ENCODE measurements around the gene CASP14.
"Not testable (repeated sequence)": the region's sequence is repeated elsewhere in the genome, so short reads cannot be mapped to it uniquely, and the experiment has no call there.

Gene CASP14

GRCh38 chr19:15096223-15096622 lies 46.9 kb downstream of the CASP14 start:
- TF ChIP-seq, protein P1, sequence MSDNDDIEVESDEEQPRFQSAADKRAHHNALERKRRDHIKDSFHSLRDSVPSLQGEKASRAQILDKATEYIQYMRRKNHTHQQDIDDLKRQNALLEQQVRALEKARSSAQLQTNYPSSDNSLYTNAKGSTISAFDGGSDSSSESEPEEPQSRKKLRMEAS (IDR thresholded peaks at IDR 0.05; ENCODE audit: low read depth, low read length), result no peak
- TF ChIP-seq POLR2A (IDR thresholded peaks at IDR 0.05; ENCODE audit: extremely low read depth, insufficient read length), result no peak
- no peak for TF ChIP-seq CTCF (IDR thresholded peaks at IDR 0.05; ENCODE audit: low read depth, low read length)
- no peak for TF ChIP-seq MYC (IDR thresholded peaks at IDR 0.05; ENCODE audit: low read depth, low read length)
- no peak overlapping the region for H3K4me3 ChIP-seq (ENCODE audit: low read depth, low read length)
- DNase-seq (ENCODE audit: low read depth), result no peak

DNA sequence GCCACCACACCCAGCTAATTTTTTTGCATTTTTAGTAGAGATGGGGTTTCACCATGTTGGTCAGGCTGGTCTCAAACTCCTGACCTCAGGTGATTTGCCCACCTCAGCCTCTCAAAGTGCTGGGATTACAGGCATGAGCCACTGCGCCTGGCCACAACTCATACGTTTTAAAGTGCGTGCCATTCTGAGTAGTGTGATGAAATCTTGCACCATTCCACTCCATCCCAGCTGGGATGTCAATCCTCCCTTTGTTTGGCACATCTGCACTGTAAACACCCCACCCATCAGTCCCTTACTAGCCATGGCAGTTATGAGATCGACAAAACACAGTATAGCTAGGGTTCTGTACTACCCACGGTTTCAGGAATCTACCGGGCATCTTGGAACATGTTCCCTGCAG lies 48.7 kb downstream of the CASP14 start:
- not testable (repeated sequence) for H3K4me3 ChIP-seq (ENCODE audit: low read depth, low read length); DNase-seq (ENCODE audit: low read depth)

GRCh38 chr19:15098460-15098859 lies 49.2 kb downstream of the CASP14 start:
- DNase-seq (ENCODE audit: low read depth), result no peak
- TF ChIP-seq, protein P1 (IDR thresholded peaks at IDR 0.05; ENCODE audit: low read depth, low read length), result no peak
- no peak for TF ChIP-seq CTCF (IDR thresholded peaks at IDR 0.05; ENCODE audit: low read depth, low read length)
- TF ChIP-seq MYC (IDR thresholded peaks at IDR 0.05; ENCODE audit: low read depth, low read length), result no peak
- TF ChIP-seq POLR2A (IDR thresholded peaks at IDR 0.05; ENCODE audit: extremely low read depth, insufficient read length), result no peak
- no peak overlapping the region for H3K4me3 ChIP-seq (ENCODE audit: low read depth, low read length)

DNA sequence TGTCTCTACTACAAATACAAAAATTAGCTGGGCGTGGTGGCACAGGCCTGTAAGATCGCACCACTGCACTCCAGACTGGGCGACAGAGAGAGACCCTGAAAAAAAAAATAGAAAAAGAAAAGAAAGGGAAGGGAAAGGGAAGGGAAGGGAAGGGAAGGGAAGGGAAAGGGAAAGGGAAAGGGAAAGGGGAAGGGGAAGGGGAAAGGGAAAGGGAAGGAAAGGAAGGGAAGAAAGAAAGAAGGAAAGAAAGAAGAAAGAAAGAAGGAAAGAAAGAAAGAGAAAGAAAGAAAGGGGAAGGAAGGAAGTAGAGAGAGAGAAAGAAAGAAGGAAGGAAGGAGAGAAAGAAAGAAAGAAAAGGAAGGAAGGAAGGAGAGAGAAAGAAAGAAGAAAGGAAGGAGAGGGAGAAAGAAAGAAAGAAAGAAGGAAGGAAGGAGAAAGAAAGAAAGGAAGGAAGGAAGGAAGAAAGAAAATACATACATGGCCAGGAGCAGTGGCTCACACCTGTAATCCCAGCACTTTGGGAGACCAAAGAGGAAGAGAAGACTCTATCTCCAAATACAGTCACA lies 49.8 kb downstream of the CASP14 start:
- TF ChIP-seq CTCF (IDR thresholded peaks at IDR 0.05; ENCODE audit: low read depth, low read length) (no peak), POLR2A (IDR thresholded peaks at IDR 0.05; ENCODE audit: extremely low read depth, insufficient read length) (no peak), MYC (IDR thresholded peaks at IDR 0.05; ENCODE audit: low read depth, low read length) (no peak)
- H3K4me3 ChIP-seq (ENCODE audit: low read depth, low read length), result no peak overlapping the region
- no peak for DNase-seq (ENCODE audit: low read depth)

GRCh38 chr19:15101479-15102082 lies 52.3 kb downstream of the CASP14 start:
- TF ChIP-seq POLR2A (IDR thresholded peaks at IDR 0.05; ENCODE audit: extremely low read depth, insufficient read length), result no peak
- TF ChIP-seq MYC (IDR thresholded peaks at IDR 0.05; ENCODE audit: low read depth, low read length), result no peak
- peak; percentile 85 for TF ChIP-seq CTCF (IDR thresholded peaks at IDR 0.05; ENCODE audit: low read depth, low read length)
- TF ChIP-seq, protein P1 (IDR thresholded peaks at IDR 0.05; ENCODE audit: low read depth, low read length), result no peak
- peak; percentile 66 for DNase-seq (ENCODE audit: low read depth)
- H3K4me3 ChIP-seq (ENCODE audit: low read depth, low read length), result no peak overlapping the region

GRCh38 chr19:15104003-15104402 lies 54.7 kb downstream of the CASP14 start:
- DNase-seq (ENCODE audit: low read depth), result no peak
- no peak overlapping the region for H3K4me3 ChIP-seq (ENCODE audit: low read depth, low read length)
- no peak for TF ChIP-seq CTCF (IDR thresholded peaks at IDR 0.05; ENCODE audit: low read depth, low read length)
- TF ChIP-seq MYC (IDR thresholded peaks at IDR 0.05; ENCODE audit: low read depth, low read length), result no peak
- no peak for TF ChIP-seq POLR2A (IDR thresholded peaks at IDR 0.05; ENCODE audit: extremely low read depth, insufficient read length)
- TF ChIP-seq, protein P1 (IDR thresholded peaks at IDR 0.05; ENCODE audit: low read depth, low read length), result no peak

Data from NB4 (cell line).